GM21360 (cell line): ENCODE measurements around the gene LRCH3.

Experiments used
- ATAC-seq: cut with Tn5 transposase; IDR thresholded peaks from one replicate; pipeline ENCODE4 v1.9.1; 2021; ENCODE audit warnings: mild to moderate bottlenecking, moderate library complexity; ENCODE audit not compliant: unreplicated experiment

LRCH3 gene

DNA sequence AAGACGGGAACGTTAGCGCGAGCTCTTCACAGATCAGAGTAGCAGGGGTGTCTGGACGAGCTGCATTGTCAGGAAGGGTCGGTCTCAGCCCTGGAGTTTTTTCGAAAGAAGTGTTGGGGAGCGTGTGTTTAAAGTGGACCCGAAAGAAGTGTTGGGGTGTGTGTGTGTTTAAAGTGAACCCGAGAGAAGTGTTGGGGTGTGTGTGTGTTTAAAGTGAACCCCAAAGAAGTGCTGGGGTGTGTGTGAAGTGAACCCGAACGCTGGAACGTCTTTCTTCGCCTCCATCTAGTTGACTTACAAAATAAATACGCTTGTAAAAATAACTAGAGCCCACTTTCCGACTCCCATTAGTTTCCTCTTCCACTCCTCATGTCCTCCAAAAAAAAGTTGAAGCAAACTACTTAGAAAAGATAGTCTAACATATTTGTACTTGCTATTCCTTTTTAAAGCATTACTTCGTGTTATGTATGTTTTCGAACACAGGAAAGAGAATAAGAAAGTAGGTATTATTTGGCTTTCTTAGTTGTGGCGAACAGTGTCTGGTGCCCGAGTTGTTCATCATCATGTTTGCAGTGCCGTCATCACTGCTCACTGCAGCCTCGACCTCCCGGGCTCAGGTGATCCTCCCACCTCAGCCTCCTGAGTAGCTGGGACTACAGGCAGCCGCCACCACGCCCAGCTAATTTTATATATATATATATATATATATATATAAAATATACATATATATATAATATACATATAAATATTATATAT, 1.0 kb downstream of the LRCH3 start:
- peak; percentile 12 for ATAC-seq

- no peak for ATAC-seq
Measured at GRCh38 chr3:197793247-197793646, 2.2 kb downstream of the LRCH3 start.

- no peak for ATAC-seq
Measured at GRCh38 chr3:197794115-197794514, 3.1 kb downstream of the LRCH3 start.

- no peak for ATAC-seq
Measured at GRCh38 chr3:197795200-197795599, 4.1 kb downstream of the LRCH3 start.

DNA sequence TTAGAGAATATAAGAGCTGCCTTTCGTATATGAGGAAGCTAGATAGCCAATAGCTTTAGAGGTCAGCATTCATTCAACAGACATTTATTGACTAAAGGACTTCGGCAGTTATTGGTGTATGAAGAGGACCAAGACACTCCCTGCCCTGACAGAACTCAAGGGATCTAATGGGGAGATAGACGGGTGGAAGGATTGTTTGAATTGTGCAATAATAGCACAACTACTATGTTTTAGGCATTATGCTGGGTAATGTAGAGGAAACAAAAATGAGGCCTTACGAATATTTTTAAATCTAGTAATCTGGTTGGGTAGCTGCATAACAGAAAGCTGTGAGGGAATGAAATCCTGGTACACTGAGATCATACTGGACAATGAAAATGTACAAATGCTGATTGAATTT, 5.0 kb downstream of the LRCH3 start:
- no peak for ATAC-seq

GRCh38 chr3:197798863-197799262, 7.8 kb downstream of the LRCH3 start:
- ATAC-seq = no peak

GRCh38 chr3:197800379-197800778, 9.3 kb downstream of the LRCH3 start:
- ATAC-seq = no peak

DNA sequence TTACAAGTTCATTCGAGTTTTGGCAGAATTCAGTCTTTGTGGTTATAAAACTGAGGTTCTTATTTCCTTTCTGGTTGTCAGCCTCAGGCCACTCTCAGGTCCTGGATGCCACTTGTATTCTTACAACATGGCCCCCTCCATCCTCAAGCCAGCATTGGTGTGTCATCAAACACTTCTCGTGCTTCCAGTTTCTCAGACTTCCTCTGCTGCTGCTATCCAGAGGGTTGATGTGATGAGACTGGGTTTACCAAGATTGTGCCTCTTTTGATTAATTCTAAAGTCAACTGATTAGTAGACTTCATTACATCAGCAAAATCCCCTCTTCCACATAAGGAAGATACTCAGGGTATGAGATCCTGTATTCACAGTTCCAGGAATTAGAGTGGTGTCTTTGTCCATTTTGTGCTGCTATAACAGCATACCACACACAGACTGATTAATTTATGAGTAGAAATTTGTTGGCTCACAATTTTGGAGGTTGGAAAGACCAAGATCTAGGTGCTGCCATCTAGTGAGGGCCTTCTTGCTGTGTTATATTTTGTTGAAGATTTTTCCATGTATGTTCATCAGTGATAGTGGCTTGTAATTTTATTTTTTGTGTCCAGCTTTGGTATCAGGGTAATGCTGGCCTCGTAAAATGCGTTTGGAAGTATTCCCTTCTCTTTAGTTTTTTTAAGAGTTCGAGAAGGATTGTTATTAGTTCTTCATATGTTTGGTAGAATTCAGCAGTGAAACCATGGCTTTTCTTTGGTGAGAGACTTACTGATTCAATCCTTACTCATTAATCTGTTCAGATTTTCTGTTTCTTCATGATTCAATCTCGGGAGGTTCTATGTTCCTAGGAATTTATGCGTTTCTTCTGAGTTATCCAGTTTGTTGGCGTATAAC, 11.1 kb downstream of the LRCH3 start:
- ATAC-seq = no peak

DNA sequence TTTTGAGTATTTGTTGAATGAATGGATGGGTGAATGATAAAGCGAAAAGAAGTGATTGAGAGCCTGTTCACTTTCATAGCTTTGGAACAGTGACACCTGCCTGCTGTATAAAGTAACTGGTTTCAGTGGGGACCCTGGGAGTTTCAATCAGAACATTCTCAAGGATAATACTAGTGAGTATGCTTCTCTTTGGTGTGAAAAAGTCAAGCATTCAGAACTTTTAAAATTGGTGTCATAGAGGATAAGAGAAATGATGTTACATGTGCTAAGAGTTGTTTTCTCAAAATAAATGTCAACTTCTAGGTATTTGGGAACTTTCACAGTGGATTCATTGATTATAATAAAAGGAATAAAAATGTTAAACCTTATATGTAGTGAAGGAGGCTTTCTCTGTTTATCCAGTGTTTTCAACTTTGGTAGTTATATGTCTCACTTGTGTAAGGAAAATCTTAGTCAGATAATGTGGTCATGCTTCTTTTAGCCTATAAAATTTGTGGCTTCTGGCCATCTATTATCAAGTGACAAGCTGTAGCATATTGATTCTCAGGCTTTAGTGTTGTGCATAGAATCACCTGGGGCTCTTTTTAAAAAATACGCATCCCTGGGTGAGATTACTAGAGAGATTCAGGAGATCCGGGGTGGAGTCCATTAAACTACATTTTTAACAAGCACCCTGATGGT, 11.9 kb downstream of the LRCH3 start:
- no peak for ATAC-seq

DNA sequence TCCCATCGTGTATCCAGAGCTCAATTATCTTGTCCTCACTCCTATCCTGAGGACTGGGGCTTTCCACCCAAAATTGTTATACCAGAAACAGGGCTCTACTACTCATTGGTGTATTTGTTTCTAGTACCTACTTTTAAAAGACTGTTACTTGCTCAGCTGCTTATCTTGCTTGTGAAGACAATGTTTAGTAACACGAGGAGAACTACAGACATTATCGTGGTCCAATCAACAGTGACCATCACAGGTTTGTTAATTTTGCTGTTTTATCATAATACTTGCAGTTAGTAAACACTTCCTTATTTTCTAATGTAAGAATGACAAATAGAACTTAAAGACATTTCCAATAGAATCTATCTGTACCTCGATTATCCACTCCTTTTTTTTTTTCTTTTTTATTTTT, 13.5 kb downstream of the LRCH3 start:
- no peak for ATAC-seq

- no peak for ATAC-seq
Measured at GRCh38 chr3:197807969-197808587, 17.0 kb downstream of the LRCH3 start.

DNA sequence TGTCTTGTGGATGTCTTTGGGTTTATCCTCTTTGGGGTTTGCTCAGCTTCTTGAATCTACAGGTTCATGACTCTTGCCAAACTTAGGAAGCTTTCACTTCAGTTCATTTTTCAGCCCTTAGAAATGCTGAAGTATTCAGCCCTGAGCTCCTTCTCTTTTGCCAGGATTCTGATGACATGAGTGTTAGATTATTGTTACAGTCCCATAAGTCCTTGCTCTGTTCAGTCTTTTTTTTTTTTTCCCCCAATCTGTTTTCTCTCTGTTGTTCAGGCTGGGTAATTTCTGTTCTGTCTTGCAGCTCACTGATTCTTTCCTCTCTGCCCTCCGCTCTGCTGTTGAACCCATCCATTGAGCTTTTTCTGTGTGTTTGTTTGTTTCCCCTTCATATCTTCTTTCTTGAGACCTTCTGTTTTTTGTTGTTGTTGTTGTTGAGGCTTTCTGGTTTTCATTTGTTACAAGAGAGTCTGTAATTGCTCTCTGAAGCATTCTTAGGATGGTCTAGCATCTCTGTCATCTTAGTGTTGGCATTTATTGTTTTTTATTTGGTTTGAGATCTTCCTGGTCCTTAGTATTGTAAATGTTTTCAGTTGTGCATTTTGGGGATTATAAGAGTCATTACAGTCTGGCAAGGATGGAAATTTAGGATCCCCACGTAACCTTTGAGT, 18.4 kb downstream of the LRCH3 start:
- no peak for ATAC-seq

GRCh38 chr3:197810901-197811300, 19.8 kb downstream of the LRCH3 start:
- ATAC-seq = no peak

DNA sequence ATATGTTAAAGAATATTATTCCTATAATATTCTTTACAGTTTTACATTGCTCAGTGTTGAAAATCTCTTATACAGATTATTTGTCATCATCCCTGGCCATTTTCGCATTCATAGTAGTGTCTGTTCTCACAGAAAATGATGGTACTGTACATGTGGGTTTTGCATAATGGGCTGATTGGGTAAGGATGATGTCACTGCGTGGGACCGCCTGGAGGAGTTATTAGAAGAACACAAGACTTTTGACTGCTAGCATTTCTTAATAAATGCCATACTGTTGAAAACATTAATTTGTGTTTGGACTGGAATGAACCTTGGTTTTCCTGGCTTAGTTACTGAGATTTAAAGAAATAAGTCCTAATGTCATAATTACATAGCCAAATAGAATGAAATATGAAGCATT, 20.3 kb downstream of the LRCH3 start:
- no peak for ATAC-seq

GRCh38 chr3:197814372-197814771, 23.3 kb downstream of the LRCH3 start:
- no peak for ATAC-seq

GRCh38 chr3:197820550-197821335, 29.7 kb downstream of the LRCH3 start:
- ATAC-seq = no peak

- no peak for ATAC-seq
Measured at GRCh38 chr3:197829397-197830045, 38.5 kb downstream of the LRCH3 start.

DNA sequence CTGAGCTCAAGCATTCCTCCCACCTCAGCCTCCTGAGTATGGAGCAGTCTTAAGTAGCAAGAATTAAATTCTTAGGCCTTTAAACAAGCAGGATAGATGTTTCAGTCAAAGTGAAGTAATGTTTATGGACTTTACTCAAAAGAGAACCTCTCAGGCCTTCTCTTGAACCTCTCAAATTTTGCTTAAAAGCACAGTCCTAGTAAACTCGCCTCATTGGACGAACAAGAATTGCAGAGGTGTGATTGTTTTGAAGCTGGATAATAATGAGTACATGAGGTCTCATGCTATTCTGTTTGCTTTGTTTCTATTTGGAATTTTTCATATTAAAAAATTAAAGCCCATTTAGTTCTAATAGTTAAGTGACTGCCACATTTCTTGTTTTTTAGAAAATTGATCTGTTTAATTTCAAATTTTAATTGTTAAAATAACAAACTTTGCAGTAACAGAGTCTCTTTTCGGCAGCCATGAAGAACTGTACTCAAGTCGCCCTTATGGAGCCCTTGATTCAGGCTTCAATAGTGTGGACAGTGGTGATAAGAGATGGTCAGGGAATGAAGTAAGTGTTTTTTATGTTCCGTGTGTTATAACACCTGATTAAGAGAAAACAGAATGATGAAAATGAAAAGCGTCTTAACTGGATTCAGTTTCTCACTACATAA, 39.4 kb downstream of the LRCH3 start:
- no peak for ATAC-seq

DNA sequence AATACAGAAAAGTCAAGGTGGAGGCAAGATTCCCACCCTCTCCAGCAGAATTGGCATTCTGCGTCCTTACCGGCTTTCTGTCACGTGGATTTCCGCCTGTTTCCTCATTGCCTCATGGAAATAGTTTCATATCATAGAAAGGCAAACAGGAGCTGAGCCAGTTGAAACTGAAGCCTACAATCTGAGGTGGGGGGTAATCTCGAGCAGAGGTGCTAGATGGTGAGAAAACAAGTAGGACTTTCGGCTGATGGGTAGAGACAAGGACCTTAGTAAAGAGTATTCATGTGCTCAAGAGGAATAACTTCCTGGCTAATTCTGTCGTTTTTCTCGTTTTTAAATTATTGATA, 39.9 kb downstream of the LRCH3 start:
- no peak for ATAC-seq
